Ishikawa (cell line): Measurements from ENCODE around the gene POLR3G.

Source experiments
- CEBPB ChIP-seq: IDR thresholded peaks from 2 replicates; pipeline ENCODE4 v1.6.1; 2012
- CREB1 ChIP-seq: IDR thresholded peaks from 2 replicates; pipeline ENCODE4 v1.6.1; 2012; ENCODE audit warnings: low read depth
- EGR1 ChIP-seq: IDR thresholded peaks from 2 replicates; pipeline ENCODE4 v1.6.1; 2012
- EP300 ChIP-seq: IDR thresholded peaks from 2 replicates; pipeline ENCODE4 v1.6.1; 2012; ENCODE audit warnings: borderline replicate concordance
- FOXM1 ChIP-seq: IDR thresholded peaks from 2 replicates; pipeline ENCODE4 v1.6.1; 2012; ENCODE audit warnings: low read depth, borderline replicate concordance
- MAX ChIP-seq: IDR thresholded peaks from 2 replicates; pipeline ENCODE4 v1.6.1; 2012
- NFIC ChIP-seq: IDR thresholded peaks from 2 replicates; pipeline ENCODE4 v1.6.1; 2012
- RAD21 ChIP-seq: IDR thresholded peaks from 2 replicates; pipeline ENCODE4 v1.6.1; 2012; ENCODE audit warnings: low read depth
- REST ChIP-seq: IDR thresholded peaks from 2 replicates; pipeline ENCODE4 v1.6.1; 2012; ENCODE audit warnings: low read depth, mild to moderate bottlenecking
- TAF1 ChIP-seq: IDR thresholded peaks from 2 replicates; pipeline ENCODE4 v1.6.1; 2012; ENCODE audit warnings: low read depth, mild to moderate bottlenecking
- TCF12 ChIP-seq: IDR thresholded peaks from 2 replicates; pipeline ENCODE4 v1.6.1; 2012; ENCODE audit warnings: low read depth
- TEAD4 ChIP-seq: IDR thresholded peaks from 2 replicates; pipeline ENCODE4 v1.6.1; 2012
- YY1 ChIP-seq: IDR thresholded peaks from 2 replicates; pipeline ENCODE4 v1.6.1; 2012; ENCODE audit warnings: low read depth
- ZBTB7A ChIP-seq: IDR thresholded peaks from 2 replicates; pipeline ENCODE4 v1.6.1; 2012; ENCODE audit warnings: low read depth
- TF ChIP-seq, protein P1 (sequence below): IDR thresholded peaks from 2 replicates; pipeline ENCODE4 v1.6.1; 2012

The POLR3G gene

GRCh38 chr5:90528601-90529193 is 54.0 kb downstream of the POLR3G start:
- TF ChIP-seq TAF1 (no peak), EP300 (no peak), MAX (no peak), CEBPB (no peak), EGR1 (no peak)

GRCh38 chr5:90529194-90529938 is 54.7 kb downstream of the POLR3G start, which contains the start of gene LYSMD3:
LYSMD3 (minus strand) TSS chr5:90529584; CDS start chr5:90525289, 4,295 bp downstream.
- TF ChIP-seq FOXM1, result no peak
- TF ChIP-seq TEAD4, result no peak
- TF ChIP-seq CEBPB, result no peak
- TF ChIP-seq REST, result no peak
- TF ChIP-seq, protein P1, sequence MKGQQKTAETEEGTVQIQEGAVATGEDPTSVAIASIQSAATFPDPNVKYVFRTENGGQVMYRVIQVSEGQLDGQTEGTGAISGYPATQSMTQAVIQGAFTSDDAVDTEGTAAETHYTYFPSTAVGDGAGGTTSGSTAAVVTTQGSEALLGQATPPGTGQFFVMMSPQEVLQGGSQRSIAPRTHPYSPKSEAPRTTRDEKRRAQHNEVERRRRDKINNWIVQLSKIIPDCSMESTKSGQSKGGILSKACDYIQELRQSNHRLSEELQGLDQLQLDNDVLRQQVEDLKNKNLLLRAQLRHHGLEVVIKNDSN, result no peak
- TF ChIP-seq TCF12, result peak; percentile 26; the same call in 1 of the 2 replicates
- peak; percentile 80 for TF ChIP-seq CREB1
- no peak for TF ChIP-seq EP300
- TF ChIP-seq EGR1, result peak; percentile 93
- peak; percentile 77 for TF ChIP-seq TAF1
- peak; percentile 59 for TF ChIP-seq MAX
- no peak for TF ChIP-seq RAD21
- TF ChIP-seq YY1, result peak; percentile 83
- TF ChIP-seq ZBTB7A, result 0 out of 2 replicates have a peak, but pooled peaks have one; percentile 24
- TF ChIP-seq NFIC, result peak; percentile 18; the same call in 1 of the 2 replicates

DNA sequence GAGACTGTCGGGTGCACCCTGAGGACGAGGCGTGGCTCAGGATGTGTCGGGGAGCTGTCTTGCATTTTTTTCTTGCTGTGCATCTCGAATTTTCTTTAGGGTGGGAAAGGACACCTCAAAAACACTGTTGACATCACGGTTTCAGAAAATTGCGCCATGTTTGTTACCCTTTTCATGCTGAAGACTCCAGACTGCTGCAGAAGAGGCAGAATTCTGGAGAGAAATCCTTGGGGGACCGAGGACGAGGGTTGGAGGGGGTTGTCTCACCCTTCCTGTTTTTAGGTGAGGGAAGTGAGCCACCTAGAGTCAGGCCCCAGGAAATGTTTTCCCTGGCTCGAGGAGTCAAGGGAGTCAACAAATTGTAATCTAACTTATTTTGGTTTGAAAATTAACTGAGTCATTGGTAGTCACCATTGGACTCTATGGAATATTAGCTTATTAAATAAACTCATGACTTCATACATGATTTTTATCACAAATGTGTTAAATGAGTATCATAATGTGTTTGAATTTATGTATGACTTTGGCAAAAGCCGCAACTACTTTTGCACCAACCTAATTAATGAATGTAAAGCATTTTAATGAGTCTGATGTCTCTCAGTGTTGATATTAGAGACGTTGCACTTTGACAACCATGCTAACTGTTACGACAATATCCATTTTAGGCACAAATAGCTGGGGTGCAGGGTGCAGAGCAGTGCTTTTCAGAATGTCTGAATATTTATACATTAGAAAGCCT is 55.4 kb downstream of the POLR3G start:
- no peak for TF ChIP-seq TAF1
- peak; percentile 26; the same call in 1 of the 2 replicates for TF ChIP-seq NFIC
- TF ChIP-seq ZBTB7A, result 0 out of 2 replicates have a peak, but pooled peaks have one; percentile 21
- TF ChIP-seq MAX, result no peak
- peak; percentile 81 for TF ChIP-seq RAD21
- TF ChIP-seq FOXM1, result peak; percentile 69; the same call in 1 of the 2 replicates

DNA sequence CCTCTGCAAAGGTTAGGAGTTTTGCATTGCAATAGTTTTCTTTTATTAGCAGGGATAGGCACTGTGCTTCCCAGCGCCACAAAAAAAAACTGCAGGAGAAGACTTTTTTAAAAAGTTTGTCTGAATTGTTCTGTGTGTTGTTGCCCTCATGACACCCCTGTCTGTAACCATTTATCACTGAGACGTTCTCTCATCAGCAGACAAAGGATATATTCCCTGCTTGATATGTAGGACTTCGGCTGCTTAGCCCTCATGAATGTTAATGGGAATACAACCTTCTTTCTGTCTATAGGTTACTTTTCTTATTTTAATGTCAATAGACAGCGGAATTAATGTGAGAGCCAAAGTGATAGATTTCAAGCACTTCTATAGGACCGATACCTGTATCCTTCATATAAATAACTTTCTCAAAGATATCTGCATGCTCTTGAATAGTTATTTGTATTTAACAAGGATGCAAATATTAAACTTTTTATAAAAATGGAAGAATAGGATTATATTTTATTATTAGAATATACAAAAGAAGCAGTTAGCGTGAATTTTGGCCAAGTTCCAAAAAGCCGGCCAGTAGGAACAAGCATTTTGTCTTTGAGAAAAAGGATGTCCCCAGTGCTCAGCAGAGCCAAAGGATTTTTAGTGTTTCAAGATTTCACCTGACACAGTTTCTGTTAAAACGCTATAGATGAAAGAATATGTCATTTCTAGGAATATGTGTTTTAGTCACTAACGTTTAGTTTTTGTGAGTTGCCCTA is 56.2 kb downstream of the POLR3G start:
- no peak for TF ChIP-seq EP300
- 0 out of 2 replicates have a peak, but pooled peaks have one; percentile 43 for TF ChIP-seq NFIC
- TF ChIP-seq REST, result no peak

GRCh38 chr5:90533794-90534193 is 59.1 kb downstream of the POLR3G start:
- TF ChIP-seq, protein P1, result no peak
- no peak for TF ChIP-seq TAF1
- TF ChIP-seq FOXM1, result no peak
